Measurements from ENCODE around the gene FUT7.

The FUT7 gene

GRCh38 chr9:137031904-137032640 lies at the start of gene FUT7:
Gene FUT7 (minus strand): TSS chr9:137032088. CDS start chr9:137031991, 97 bp downstream.
- no peak for DNase-seq

- no peak for DNase-seq
These were observed 48.6 kb upstream of the FUT7 start for GRCh38 chr9:137080260-137081122.

GRCh38 chr9:137079401-137079787 lies 47.5 kb upstream of the FUT7 start:
- DNase-seq: no peak

GRCh38 chr9:137078701-137079400 lies 47.0 kb upstream of the FUT7 start:
- DNase-seq: no peak

- no peak for DNase-seq
These were observed 46.1 kb upstream of the FUT7 start for GRCh38 chr9:137077758-137078693.

GRCh38 chr9:137077010-137077747 lies 45.3 kb upstream of the FUT7 start, which contains the start of gene UAP1L1:
Gene UAP1L1 (plus strand): TSS chr9:137077517. CDS start chr9:137077533, 16 bp downstream.
- DNase-seq: no peak

- DNase-seq: no peak
These were observed 44.7 kb upstream of the FUT7 start for GRCh38 chr9:137076636-137077009.

- no peak for DNase-seq
These were observed 43.4 kb upstream of the FUT7 start for GRCh38 chr9:137075275-137075775.

- DNase-seq: no peak
These were observed 42.9 kb upstream of the FUT7 start for GRCh38 chr9:137074657-137075274.

- DNase-seq: no peak
These were observed 42.1 kb upstream of the FUT7 start for GRCh38 chr9:137073992-137074399.

GRCh38 chr9:137071282-137071681 lies 39.4 kb upstream of the FUT7 start:
- no peak for DNase-seq

- peak; percentile 23 to 25 for DNase-seq
These were observed 39.0 kb upstream of the FUT7 start for GRCh38 chr9:137070906-137071275.

GRCh38 chr9:137070201-137070905 lies 38.5 kb upstream of the FUT7 start, which contains the start of gene SAPCD2:
Gene SAPCD2 (minus strand): TSS chr9:137070557. CDS start chr9:137070460, 97 bp downstream.
- peak; percentile 84 to 85 for DNase-seq

GRCh38 chr9:137069508-137070091 lies 37.7 kb upstream of the FUT7 start:
- no peak for DNase-seq

GRCh38 chr9:137068539-137069507 lies 36.9 kb upstream of the FUT7 start:
- DNase-seq: no peak

GRCh38 chr9:137067860-137068538 lies 36.1 kb upstream of the FUT7 start:
- peak; percentile 47 to 72 for DNase-seq

GRCh38 chr9:137066096-137066861 lies 34.4 kb upstream of the FUT7 start:
- DNase-seq: no peak
